Mesendoderm (in vitro differentiated cells): ENCODE data around the gene KLHL22.

Experiments
- DNase-seq: peaks from one replicate; pipeline ENCODE4 v3.0.0; 2013
- H2AK5ac ChIP-seq: 2 replicates; pipeline ENCODE4 v1.6.1; 2013; ENCODE audit warnings: low read length, inconsistent platforms
- H2BK120ac ChIP-seq: 2 replicates; pipeline ENCODE4 v1.6.1; 2013; ENCODE audit warnings: low read depth, mild to moderate bottlenecking, low read length, moderate library complexity, mixed read lengths
- H2BK15ac ChIP-seq: replicated peaks from 2 replicates; pipeline ENCODE4 v1.6.1; 2013; ENCODE audit warnings: low read depth, mild to moderate bottlenecking, moderate library complexity
- H2BK5ac ChIP-seq: 2 replicates; pipeline ENCODE4 v1.6.1; 2013; ENCODE audit warnings: low read length, inconsistent platforms
- H3K18ac ChIP-seq: 2 replicates; pipeline ENCODE4 v1.6.1; 2013; ENCODE audit warnings: mild to moderate bottlenecking, low read length, mixed read lengths
- H3K23ac ChIP-seq: one replicate; pipeline ENCODE4 v1.6.1; 2013; ENCODE audit warnings: low read length
- H3K27ac ChIP-seq: 2 replicates; pipeline ENCODE4 v1.5.1; 2013; ENCODE audit warnings: low read depth, mild to moderate bottlenecking, inconsistent platforms, low read length, moderate library complexity
- H3K27me3 ChIP-seq: 2 replicates; pipeline ENCODE4 v1.6.1; 2013; ENCODE audit warnings: low read length, control low read depth, mild to moderate bottlenecking, inconsistent platforms; ENCODE audit not compliant: insufficient read depth, poor library complexity
- H3K36me3 ChIP-seq: 2 replicates; pipeline ENCODE4 v1.6.1; 2013; ENCODE audit warnings: low read length, inconsistent platforms; ENCODE audit not compliant: control insufficient read depth, insufficient read depth
- H3K4ac ChIP-seq: one replicate; pipeline ENCODE4 v1.6.1; 2013; ENCODE audit warnings: low read depth, mild to moderate bottlenecking, low read length, moderate library complexity
- H3K4me1 ChIP-seq: 2 replicates; pipeline ENCODE4 v1.6.1; 2013; ENCODE audit warnings: low read depth, low read length, inconsistent platforms; ENCODE audit not compliant: control insufficient read depth
- H3K4me2 ChIP-seq: 2 replicates; pipeline ENCODE4 v1.6.1; 2013; ENCODE audit warnings: low read length
- H3K4me3 ChIP-seq: 2 replicates; pipeline ENCODE4 v1.5.1; 2013; ENCODE audit warnings: mild to moderate bottlenecking, low read length
- H3K56ac ChIP-seq: one replicate; pipeline ENCODE4 v1.6.1; 2013; ENCODE audit warnings: low read length
- H3K79me1 ChIP-seq: 2 replicates; pipeline ENCODE4 v1.6.1; 2013; ENCODE audit warnings: low read length, inconsistent platforms
- H3K79me2 ChIP-seq: 2 replicates; pipeline ENCODE4 v1.6.1; 2013; ENCODE audit warnings: mild to moderate bottlenecking, low read length; ENCODE audit not compliant: control insufficient read depth, insufficient read depth
- H3K9ac ChIP-seq: 2 replicates; pipeline ENCODE4 v1.6.1; 2013; ENCODE audit warnings: low read length, inconsistent platforms
- H4K5ac ChIP-seq: one replicate; pipeline ENCODE4 v1.6.1; 2013; ENCODE audit warnings: low read length
- H4K8ac ChIP-seq: one replicate; pipeline ENCODE4 v1.6.1; 2013; ENCODE audit warnings: low read depth, mild to moderate bottlenecking, control low read depth, low read length, moderate library complexity
- WGBS: extraction: QIAGEN DNeasy Blood & Tissue Kit; methylation state at CpG from one replicate; pipeline ENCODE4 v1.1.7; 2013; ENCODE audit warnings: low lambda C conversion rate, missing lambda C conversion rate; ENCODE audit not compliant: insufficient coverage; ENCODE audit errors: extremely low coverage; 5-methylcytosine and 5-hydroxymethylcytosine counted together

The KLHL22 gene

GRCh38 chr22:20430720-20431510 lies 64.7 kb downstream of the KLHL22 start:
- H3K23ac ChIP-seq = peak overlapping the region; percentile 97
- peak overlapping the region; percentile 78 for H3K56ac ChIP-seq
- no peak overlapping the region for H4K8ac ChIP-seq
- H3K4me1 ChIP-seq = peaks cover 14% of the 10 kb centered on the region
- H3K4me2 ChIP-seq = peak overlapping the region; percentile 78
- no peak overlapping the region for H2BK15ac ChIP-seq
- no peak overlapping the region for H2BK120ac ChIP-seq
- H3K4me3 ChIP-seq = peak overlapping the region; percentile 6
- peaks cover 3% of the 10 kb centered on the region for H3K79me2 ChIP-seq
- H3K27ac ChIP-seq = no peak overlapping the region
- H3K4ac ChIP-seq = no peak overlapping the region
- no peak overlapping the region for H3K18ac ChIP-seq
- peak; percentile 85 for DNase-seq
- H2AK5ac ChIP-seq = no peak overlapping the region
- H4K5ac ChIP-seq = no peak overlapping the region
- peaks cover 3% of the 10 kb centered on the region for H3K27me3 ChIP-seq
- H3K79me1 ChIP-seq = peaks cover 13% of the 10 kb centered on the region
- no peak overlapping the region for H2BK5ac ChIP-seq
- peak overlapping the region; percentile 59 for H3K9ac ChIP-seq
- peaks cover 4% of the 10 kb centered on the region for H3K36me3 ChIP-seq
- no CpG with 5 or more reads among the region's 94 CpGs for WGBS

GRCh38 chr22:20430101-20430719 lies 65.4 kb downstream of the KLHL22 start:
- Histone ChIP-seq H3K18ac (no peak overlapping the region), H2AK5ac (no peak overlapping the region), H3K4me1 (peaks cover 12% of the 10 kb centered on the region), H2BK120ac (no peak overlapping the region), H3K4ac (no peak overlapping the region), H3K79me1 (peaks cover 8% of the 10 kb centered on the region), H3K23ac (no peak overlapping the region), H2BK15ac (no peak overlapping the region), H3K79me2 (no peaks in the 10 kb centered on the region), H2BK5ac (no peak overlapping the region), H3K36me3 (peaks cover 4% of the 10 kb centered on the region), H3K4me2 (peak overlapping the region; percentile 78), H3K27me3 (peaks cover 3% of the 10 kb centered on the region), H3K56ac (peak overlapping the region; percentile 78), H3K27ac (no peak overlapping the region), H4K8ac (no peak overlapping the region), H4K5ac (no peak overlapping the region), H3K9ac (peak overlapping the region; percentile 59), H3K4me3 (no peak overlapping the region)
- DNase-seq = peak; percentile 43
- WGBS = no CpG with 5 or more reads among the region's 37 CpGs

- Histone ChIP-seq H4K8ac (no peak overlapping the region), H3K4me1 (peaks cover 12% of the 10 kb centered on the region), H3K9ac (peak overlapping the region; percentile 22), H3K36me3 (peaks cover 4% of the 10 kb centered on the region), H2BK5ac (no peak overlapping the region), H3K56ac (peak overlapping the region; percentile 68), H4K5ac (no peak overlapping the region), H3K79me2 (no peaks in the 10 kb centered on the region), H2BK15ac (no peak overlapping the region), H3K4ac (no peak overlapping the region), H2BK120ac (no peak overlapping the region), H3K4me3 (no peak overlapping the region), H2AK5ac (no peak overlapping the region), H3K27ac (no peak overlapping the region), H3K18ac (no peak overlapping the region), H3K79me1 (peaks cover 5% of the 10 kb centered on the region), H3K27me3 (peaks cover 3% of the 10 kb centered on the region), H3K4me2 (peak overlapping the region; percentile 64), H3K23ac (peak overlapping the region; percentile 68)
- peak; percentile 77 for DNase-seq
- no CpG with 5 or more reads among the region's 75 CpGs for WGBS
These were observed 66.1 kb downstream of the KLHL22 start for GRCh38 chr22:20429254-20430100.

GRCh38 chr22:20428496-20429253 lies 66.9 kb downstream of the KLHL22 start:
- Histone ChIP-seq H3K79me1 (peaks cover 2% of the 10 kb centered on the region), H3K4me1 (peaks cover 12% of the 10 kb centered on the region), H3K79me2 (no peaks in the 10 kb centered on the region), H3K4ac (no peak overlapping the region), H2BK5ac (no peak overlapping the region), H3K4me3 (no peak overlapping the region), H2BK15ac (no peak overlapping the region), H2AK5ac (no peak overlapping the region), H3K4me2 (no peak overlapping the region), H3K23ac (no peak overlapping the region), H3K9ac (no peak overlapping the region), H3K27me3 (peaks cover 3% of the 10 kb centered on the region), H3K27ac (no peak overlapping the region), H2BK120ac (no peak overlapping the region), H4K8ac (no peak overlapping the region), H3K56ac (no peak overlapping the region), H3K18ac (no peak overlapping the region), H3K36me3 (peaks cover 4% of the 10 kb centered on the region), H4K5ac (no peak overlapping the region)
- no peak for DNase-seq
- WGBS = no CpG with 5 or more reads among the region's 23 CpGs

GRCh38 chr22:20427945-20428417 lies 67.6 kb downstream of the KLHL22 start:
- H3K18ac ChIP-seq = no peak overlapping the region
- no peak overlapping the region for H3K4me2 ChIP-seq
- no peak overlapping the region for H4K8ac ChIP-seq
- H2BK120ac ChIP-seq = no peak overlapping the region
- H3K27me3 ChIP-seq = peaks cover 3% of the 10 kb centered on the region
- no CpG with 5 or more reads among the region's 4 CpGs for WGBS
- peaks cover 12% of the 10 kb centered on the region for H3K4me1 ChIP-seq
- H3K4me3 ChIP-seq = no peak overlapping the region
- no peak overlapping the region for H3K56ac ChIP-seq
- H3K9ac ChIP-seq = no peak overlapping the region
- H2BK5ac ChIP-seq = no peak overlapping the region
- H4K5ac ChIP-seq = no peak overlapping the region
- H3K79me1 ChIP-seq = peaks cover 2% of the 10 kb centered on the region
- H3K36me3 ChIP-seq = peaks cover 4% of the 10 kb centered on the region
- no peak overlapping the region for H2AK5ac ChIP-seq
- no peak for DNase-seq
- H3K27ac ChIP-seq = no peak overlapping the region
- no peak overlapping the region for H3K23ac ChIP-seq
- H3K79me2 ChIP-seq = no peaks in the 10 kb centered on the region
- H3K4ac ChIP-seq = no peak overlapping the region
- H2BK15ac ChIP-seq = no peak overlapping the region
